ENCODE measurements around the gene DACH1.

- TF ChIP-seq EZH2 (IDR thresholded peaks at IDR 0.05; ENCODE audit: borderline replicate concordance) (no peak), CTCF (IDR thresholded peaks at IDR 0.05; ENCODE audit: poor library complexity) (no peak), EZH2phosphoT487 (IDR thresholded peaks at IDR 0.05; ENCODE audit: low read depth, severe bottlenecking, unreplicated experiment) (no peak)
Measured at GRCh38 chr13:71775966-71776365, 91.0 kb downstream of the DACH1 start.

Measured in hepatocyte (in vitro differentiated cells).